Lower lobe of right lung (tissue), 2 donors: ENCODE measurements around the gene HLA-DRA. TPM values are rescaled to one million over a fixed set of nuclear protein-coding genes. Genes with fewer than 3 reads are reported as not detected.

Source experiments
- ATAC-seq, 2 donors: fragments of 200-7000 bp; cut with Tn5 transposase; one replicate each; pipeline ENCODE4 v1.9.1; 2020 to 2022; ENCODE audit warnings: mild to moderate bottlenecking in 2 of 2, moderate library complexity in 2 of 2
- DNase-seq: peaks from one replicate; pipeline ENCODE4 v3.0.0-alpha.2; 2020
- H3K27ac ChIP-seq: fragments of 200-600 bp; one replicate; pipeline ENCODE4 v1.8.0; 2022
- H3K27me3 ChIP-seq: fragments of 200-600 bp; one replicate; pipeline ENCODE4 v1.8.0; 2022; ENCODE audit warnings: low read depth
- H3K36me3 ChIP-seq: fragments of 200-600 bp; one replicate; pipeline ENCODE4 v1.8.0; 2022; ENCODE audit warnings: mild to moderate bottlenecking
- H3K4me1 ChIP-seq: fragments of 200-600 bp; one replicate; pipeline ENCODE4 v1.8.0; 2022
- H3K4me3 ChIP-seq: fragments of 200-600 bp; one replicate; pipeline ENCODE4 v1.8.0; 2022; ENCODE audit warnings: mild to moderate bottlenecking
- H3K9me3 ChIP-seq: fragments of 200-600 bp; one replicate; pipeline ENCODE4 v1.8.0; 2022
- intact Hi-C: fragments of 100-400 bp; cut with DNase I; formaldehyde crosslinking; loops from one replicate; pipeline ENCODE4 v1.11.0; 2022
- total RNA-seq: library from RNA; stranded (reverse); fragmentation: NEBNext Ultra II Directional; extraction: Animal tissue kit (Norgen Biotek cat#: 25700); gene quantifications from one replicate; pipeline ENCODE4 v1.2.1, GENCODE V29; 2021
- TF ChIP-seq, protein P1 (sequence below): fragments of 200-600 bp; IDR thresholded peaks from one replicate; pipeline ENCODE4 v1.8.0; 2022; ENCODE audit warnings: antibody characterized with exemption, mild to moderate bottlenecking
- donor health status: DM: no; HTN: yes; CAD: no; lungs with severe emphysema.

The HLA-DRA gene
- total RNA-seq, 1 donor from 2014 or later, result 2,056 TPM

DNA sequence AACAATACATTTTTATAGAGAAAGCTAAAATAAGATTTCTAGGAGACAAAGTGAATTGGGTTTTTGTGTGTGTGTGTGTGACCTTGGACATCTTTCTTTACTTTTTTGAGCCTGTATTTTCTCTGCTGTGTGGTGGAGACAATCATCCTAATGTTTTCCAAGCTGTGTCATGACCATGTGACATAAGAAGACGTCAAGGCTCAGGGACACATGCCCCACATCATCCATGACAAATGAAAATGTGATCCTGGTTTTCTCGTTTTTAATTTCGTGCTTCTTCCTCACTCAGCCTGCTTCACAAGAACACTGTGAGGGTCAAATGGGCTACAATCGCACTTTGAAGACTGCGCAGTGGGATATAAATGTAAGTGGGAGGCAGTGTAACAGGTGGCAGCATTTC, 28.8 kb upstream of the HLA-DRA start:
- Histone ChIP-seq H3K4me1 (peaks cover 5% of the 10 kb centered on the region), H3K9me3 (no peaks in the 10 kb centered on the region), H3K36me3 (no peaks in the 10 kb centered on the region), H3K27me3 (peaks cover 48% of the 10 kb centered on the region), H3K27ac (no peak overlapping the region), H3K4me3 (no peak overlapping the region)
- DNase-seq (no peak), ATAC-seq (no peak)
- TF ChIP-seq, protein P1, sequence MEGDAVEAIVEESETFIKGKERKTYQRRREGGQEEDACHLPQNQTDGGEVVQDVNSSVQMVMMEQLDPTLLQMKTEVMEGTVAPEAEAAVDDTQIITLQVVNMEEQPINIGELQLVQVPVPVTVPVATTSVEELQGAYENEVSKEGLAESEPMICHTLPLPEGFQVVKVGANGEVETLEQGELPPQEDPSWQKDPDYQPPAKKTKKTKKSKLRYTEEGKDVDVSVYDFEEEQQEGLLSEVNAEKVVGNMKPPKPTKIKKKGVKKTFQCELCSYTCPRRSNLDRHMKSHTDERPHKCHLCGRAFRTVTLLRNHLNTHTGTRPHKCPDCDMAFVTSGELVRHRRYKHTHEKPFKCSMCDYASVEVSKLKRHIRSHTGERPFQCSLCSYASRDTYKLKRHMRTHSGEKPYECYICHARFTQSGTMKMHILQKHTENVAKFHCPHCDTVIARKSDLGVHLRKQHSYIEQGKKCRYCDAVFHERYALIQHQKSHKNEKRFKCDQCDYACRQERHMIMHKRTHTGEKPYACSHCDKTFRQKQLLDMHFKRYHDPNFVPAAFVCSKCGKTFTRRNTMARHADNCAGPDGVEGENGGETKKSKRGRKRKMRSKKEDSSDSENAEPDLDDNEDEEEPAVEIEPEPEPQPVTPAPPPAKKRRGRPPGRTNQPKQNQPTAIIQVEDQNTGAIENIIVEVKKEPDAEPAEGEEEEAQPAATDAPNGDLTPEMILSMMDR, result no peak
- intact Hi-C loops, result loop anchor here (10.0 kb wide), 1 partner anchor 374 kb away; no protein-coding TSS in a partner anchor

DNA sequence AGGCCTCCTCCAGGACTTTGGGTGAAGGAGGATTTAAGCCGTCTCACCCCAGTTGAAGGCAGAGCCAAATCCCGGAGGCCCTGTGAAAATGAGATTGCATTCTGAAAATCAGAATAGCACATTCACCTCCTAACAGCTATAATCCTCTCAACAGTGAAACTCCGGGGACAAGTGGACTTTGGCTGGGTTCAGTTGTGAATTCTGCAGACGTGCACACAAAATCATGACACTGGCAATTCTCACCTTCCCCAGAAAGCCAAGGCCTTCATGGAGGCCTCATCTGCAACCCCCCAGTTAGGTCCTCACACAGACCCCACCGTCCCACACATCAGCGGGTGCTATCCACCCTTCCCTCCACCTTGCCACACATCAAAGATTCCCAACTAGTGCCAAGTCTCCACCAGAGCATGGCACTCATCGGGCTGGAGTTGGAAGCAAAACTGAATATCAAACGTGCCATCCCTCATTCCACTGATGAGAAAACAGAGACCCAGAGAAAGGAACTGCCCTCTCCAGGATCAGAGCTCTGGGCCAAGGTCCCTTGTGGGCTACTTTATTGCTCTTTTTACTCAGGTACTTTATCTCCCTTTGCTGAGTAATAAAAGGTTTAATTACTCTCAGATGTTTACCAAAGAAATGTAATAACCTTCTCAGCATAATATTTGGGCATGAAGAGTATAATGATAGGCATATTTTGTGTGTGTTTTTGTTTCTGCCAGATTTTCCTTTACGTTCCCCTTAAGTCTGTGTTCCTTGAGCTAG, 27.9 kb upstream of the HLA-DRA start:
- Histone ChIP-seq H3K27me3 (peaks cover 50% of the 10 kb centered on the region), H3K4me1 (peaks cover 5% of the 10 kb centered on the region), H3K4me3 (no peak overlapping the region), H3K27ac (no peak overlapping the region), H3K9me3 (no peaks in the 10 kb centered on the region), H3K36me3 (no peaks in the 10 kb centered on the region)
- TF ChIP-seq, protein P1, result no peak
- DNase-seq (no peak), ATAC-seq (no peak)
- intact Hi-C loops, result loop anchor here (10.0 kb wide), 1 partner anchor 373 kb away; no protein-coding TSS in a partner anchor

DNA sequence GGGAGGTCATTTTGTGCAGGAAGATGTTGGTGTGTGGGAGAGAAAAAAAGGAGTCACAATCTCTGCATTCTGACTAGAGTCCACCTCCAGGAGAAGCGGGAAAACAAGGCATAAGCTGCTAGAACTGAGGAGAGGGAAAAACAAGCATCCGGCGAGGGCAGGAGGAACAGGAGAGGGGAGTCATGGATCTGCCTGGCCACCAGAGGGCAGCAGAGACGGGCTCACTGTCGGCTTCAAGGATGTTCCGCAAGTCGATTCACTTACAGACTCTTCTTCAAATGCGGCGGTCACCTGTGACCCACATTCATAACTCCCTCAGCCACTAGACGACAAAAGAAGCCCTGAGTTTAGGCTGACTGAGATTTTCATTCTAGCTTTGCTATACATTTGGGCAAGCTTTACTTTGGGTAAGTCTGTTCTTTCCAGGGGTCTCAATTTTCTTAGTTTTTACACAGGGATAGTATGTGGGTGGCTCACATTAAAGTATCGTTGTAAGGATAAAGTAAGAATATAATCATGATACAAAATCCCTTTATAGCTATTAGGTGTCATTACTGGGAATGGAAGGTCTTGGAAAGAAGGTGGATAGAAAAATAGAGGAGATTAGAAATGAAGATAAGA, 26.1 kb upstream of the HLA-DRA start:
- ATAC-seq (peak; percentile 88 to 93), DNase-seq (peak; percentile 87)
- TF ChIP-seq, protein P1, result peak; percentile 96
- intact Hi-C loops, result loop anchor here (10.0 kb wide), 1 partner anchor 371 kb away; no protein-coding TSS in a partner anchor
- H3K9me3 ChIP-seq, result no peaks in the 10 kb centered on the region
- no peak overlapping the region for H3K4me3 ChIP-seq
- H3K27ac ChIP-seq, result no peak overlapping the region
- no peaks in the 10 kb centered on the region for H3K36me3 ChIP-seq
- peaks cover 43% of the 10 kb centered on the region for H3K27me3 ChIP-seq
- H3K4me1 ChIP-seq, result peaks cover 5% of the 10 kb centered on the region

DNA sequence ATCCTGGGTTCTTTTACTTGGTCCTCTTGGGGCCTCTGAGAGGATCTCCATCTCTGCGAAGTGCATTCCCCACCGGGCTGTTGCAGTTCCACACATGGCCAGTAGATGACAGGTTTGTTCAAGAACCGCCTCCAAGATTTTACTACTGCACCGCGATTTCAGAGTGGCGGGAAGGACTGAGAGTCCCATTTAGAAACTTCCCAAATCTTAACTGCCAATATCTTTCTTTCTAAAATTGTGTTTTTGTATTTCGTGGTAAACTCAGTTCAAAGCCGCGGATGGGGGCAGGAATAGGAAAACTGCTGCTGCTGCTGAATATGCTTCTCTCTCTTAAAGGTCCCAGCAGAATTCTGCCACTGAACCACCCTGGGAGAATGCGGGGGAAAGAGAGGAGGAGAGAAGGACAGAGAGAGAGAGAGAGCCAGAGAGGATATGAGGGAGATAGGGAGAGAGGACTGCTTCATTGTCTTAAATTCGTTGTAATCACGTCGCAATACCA, 24.1 kb upstream of the HLA-DRA start:
- intact Hi-C loops, result loop anchor here (10.0 kb wide), 1 partner anchor 369 kb away; no protein-coding TSS in a partner anchor
- TF ChIP-seq, protein P1, result peak; percentile 99
- H3K27ac ChIP-seq, result no peak overlapping the region
- no peaks in the 10 kb centered on the region for H3K36me3 ChIP-seq
- peak; percentile 78 for DNase-seq
- ATAC-seq, result peak; percentile 81 to 89
- H3K9me3 ChIP-seq, result no peaks in the 10 kb centered on the region
- H3K4me3 ChIP-seq, result no peak overlapping the region
- H3K27me3 ChIP-seq, result peaks cover 46% of the 10 kb centered on the region
- peaks cover 5% of the 10 kb centered on the region for H3K4me1 ChIP-seq

DNA sequence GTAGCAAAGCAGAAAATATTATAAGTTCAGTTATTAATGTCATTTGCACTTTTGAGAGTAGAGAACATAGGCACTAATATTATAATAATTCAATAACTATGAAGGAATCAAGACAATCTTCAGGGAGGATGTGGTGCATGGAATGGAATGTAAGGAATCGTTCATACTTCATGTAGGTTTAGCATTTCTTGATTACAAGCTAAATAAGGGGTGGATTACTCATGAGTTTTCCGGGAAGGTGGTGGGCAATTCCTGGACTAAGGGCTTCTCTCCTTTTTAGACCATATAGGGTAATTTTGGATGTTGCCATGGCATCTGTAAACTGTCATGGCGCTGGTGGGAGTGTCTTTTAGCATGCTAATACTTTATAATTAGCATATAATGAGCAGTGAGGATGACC, 23.7 kb upstream of the HLA-DRA start:
- Histone ChIP-seq H3K36me3 (no peaks in the 10 kb centered on the region), H3K4me3 (no peak overlapping the region), H3K27me3 (peaks cover 46% of the 10 kb centered on the region), H3K27ac (no peak overlapping the region), H3K9me3 (no peaks in the 10 kb centered on the region), H3K4me1 (peaks cover 5% of the 10 kb centered on the region)
- ATAC-seq (no peak), DNase-seq (no peak)
- intact Hi-C loops, result loop anchor here (10.0 kb wide), 1 partner anchor 369 kb away; no protein-coding TSS in a partner anchor
- TF ChIP-seq, protein P1, result no peak
